DND-41 (cell line): ENCODE data around the gene B4GALNT3.
A peak's percentile ranks its signal among the peaks of the same experiment; 100 is the strongest.

Experiments used
- ATAC-seq: fragments of 200-7000 bp; cut with Tn5 transposase; 3 replicates; pipeline ENCODE4 v1.9.1; 2021; ENCODE audit warnings: low read depth; ENCODE audit not compliant: insufficient read depth
- DNase-seq: peaks from one replicate; pipeline ENCODE4 v3.0.0-alpha.2; 2020
- H2AFZ ChIP-seq: 2 replicates; pipeline ENCODE4 v1.6.0; 2012; ENCODE audit warnings: low read depth, low read length
- H3K27ac ChIP-seq: 2 replicates; pipeline ENCODE4 v1.5.1; 2012; ENCODE audit warnings: low read length, inconsistent platforms
- H3K27me3 ChIP-seq: fragments of 200-600 bp; sonication (generic); 2 replicates; pipeline ENCODE4 v1.6.0; 2012; ENCODE audit warnings: low read length, mild to moderate bottlenecking, inconsistent platforms; ENCODE audit not compliant: insufficient read depth, poor library complexity
- H3K36me3 ChIP-seq: 2 replicates; pipeline ENCODE4 v1.5.1; 2012; ENCODE audit warnings: low read length, inconsistent platforms; ENCODE audit not compliant: insufficient read depth
- H3K4me1 ChIP-seq: 2 replicates; pipeline ENCODE4 v1.5.1; 2012; ENCODE audit warnings: mild to moderate bottlenecking, low read length; ENCODE audit not compliant: insufficient read depth
- H3K4me2 ChIP-seq: 2 replicates; pipeline ENCODE4 v1.6.0; 2012; ENCODE audit warnings: mild to moderate bottlenecking, moderate library complexity, low read length, inconsistent platforms; ENCODE audit not compliant: insufficient read depth
- H3K4me3 ChIP-seq, 2 experiments: fragments of 200-600 bp in 1 of 2; shearing (Covaris generic) in 1 of 2; 2 replicates each; pipeline ENCODE4 v1.5.1; 2012 to 2016; ENCODE audit warnings: inconsistent platforms in 2 of 2, low read length in 2 of 2, mild to moderate bottlenecking in 2 of 2, low read depth in 1 of 2, moderate library complexity in 1 of 2
- H3K79me2 ChIP-seq: 2 replicates; pipeline ENCODE4 v1.6.0; 2012; ENCODE audit warnings: low read length, inconsistent platforms; ENCODE audit not compliant: insufficient read depth
- H3K9ac ChIP-seq: 2 replicates; pipeline ENCODE4 v1.6.0; 2012; ENCODE audit warnings: low read depth, mild to moderate bottlenecking, inconsistent platforms, low read length, moderate library complexity
- H3K9me3 ChIP-seq: 2 replicates; pipeline ENCODE4 v1.5.1; 2012; ENCODE audit warnings: low read length, moderate library complexity, mild to moderate bottlenecking, inconsistent platforms; ENCODE audit not compliant: insufficient read depth, severe bottlenecking
- H4K20me1 ChIP-seq: 2 replicates; pipeline ENCODE4 v1.6.0; 2012; ENCODE audit warnings: low read length; ENCODE audit not compliant: insufficient read depth
- EZH2 ChIP-seq: IDR thresholded peaks from 3 replicates; pipeline ENCODE4 v1.6.1; 2012; ENCODE audit warnings: borderline replicate concordance, low read depth, mild to moderate bottlenecking, moderate library complexity, low read length, inconsistent platforms; ENCODE audit not compliant: severe bottlenecking
- TF ChIP-seq, protein P1 (sequence below): IDR thresholded peaks from 2 replicates; pipeline ENCODE4 v1.5.1; 2012; ENCODE audit warnings: borderline replicate concordance, low read length, moderate library complexity, mild to moderate bottlenecking; ENCODE audit not compliant: poor library complexity, severe bottlenecking; ENCODE audit errors: extremely low read depth

The B4GALNT3 gene

DNA sequence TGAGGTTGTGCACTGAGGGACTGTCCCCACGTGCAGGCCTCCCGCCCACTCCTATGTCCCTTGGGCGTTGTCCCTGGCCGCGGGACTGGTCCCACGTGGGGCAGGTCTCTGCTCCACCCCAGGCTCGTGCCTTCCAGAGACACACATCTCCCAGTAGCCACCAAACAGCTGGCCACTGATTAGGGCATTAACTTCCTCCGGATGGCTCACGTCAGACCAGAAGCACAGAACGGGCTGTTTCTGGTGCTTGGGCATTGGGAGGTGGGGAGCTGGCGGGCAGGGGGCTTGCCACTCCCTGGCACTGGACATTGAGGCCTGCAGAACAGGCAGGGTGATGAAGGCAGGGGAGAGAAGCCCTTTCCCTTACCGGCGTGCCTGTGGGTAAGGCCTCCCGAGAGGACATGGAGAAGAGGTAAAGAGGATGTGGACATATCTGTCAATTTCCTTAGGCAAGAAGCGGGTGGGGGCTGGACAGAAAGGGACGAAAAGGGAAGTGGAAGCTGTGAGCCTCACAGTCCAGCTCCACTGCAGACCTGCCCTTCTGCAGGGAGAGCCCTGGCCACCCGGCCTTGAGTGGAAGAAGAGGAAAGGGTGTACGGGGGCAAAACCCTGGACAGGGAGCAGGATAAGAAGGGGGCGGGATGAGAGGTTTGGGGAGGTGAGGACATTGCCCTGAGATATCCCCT is 102.3 kb downstream of the B4GALNT3 start:
- no peaks in the 10 kb centered on the region for H3K79me2 ChIP-seq
- H4K20me1 ChIP-seq = 0 out of 2 replicates have a peak, but pooled peaks cover 2% of the 10 kb centered on the region
- H3K27ac ChIP-seq = no peak overlapping the region
- ATAC-seq = no peak
- H3K9me3 ChIP-seq = no peaks in the 10 kb centered on the region
- DNase-seq = no peak
- TF ChIP-seq EZH2 = no peak
- TF ChIP-seq, protein P1, sequence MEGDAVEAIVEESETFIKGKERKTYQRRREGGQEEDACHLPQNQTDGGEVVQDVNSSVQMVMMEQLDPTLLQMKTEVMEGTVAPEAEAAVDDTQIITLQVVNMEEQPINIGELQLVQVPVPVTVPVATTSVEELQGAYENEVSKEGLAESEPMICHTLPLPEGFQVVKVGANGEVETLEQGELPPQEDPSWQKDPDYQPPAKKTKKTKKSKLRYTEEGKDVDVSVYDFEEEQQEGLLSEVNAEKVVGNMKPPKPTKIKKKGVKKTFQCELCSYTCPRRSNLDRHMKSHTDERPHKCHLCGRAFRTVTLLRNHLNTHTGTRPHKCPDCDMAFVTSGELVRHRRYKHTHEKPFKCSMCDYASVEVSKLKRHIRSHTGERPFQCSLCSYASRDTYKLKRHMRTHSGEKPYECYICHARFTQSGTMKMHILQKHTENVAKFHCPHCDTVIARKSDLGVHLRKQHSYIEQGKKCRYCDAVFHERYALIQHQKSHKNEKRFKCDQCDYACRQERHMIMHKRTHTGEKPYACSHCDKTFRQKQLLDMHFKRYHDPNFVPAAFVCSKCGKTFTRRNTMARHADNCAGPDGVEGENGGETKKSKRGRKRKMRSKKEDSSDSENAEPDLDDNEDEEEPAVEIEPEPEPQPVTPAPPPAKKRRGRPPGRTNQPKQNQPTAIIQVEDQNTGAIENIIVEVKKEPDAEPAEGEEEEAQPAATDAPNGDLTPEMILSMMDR = no peak
- peaks cover 33% of the 10 kb centered on the region for H3K4me1 ChIP-seq
- H3K9ac ChIP-seq = no peak overlapping the region
- H2AFZ ChIP-seq = no peak overlapping the region
- H3K4me2 ChIP-seq = no peak overlapping the region
- no peak overlapping the region for H3K4me3 ChIP-seq
- H3K36me3 ChIP-seq = no peaks in the 10 kb centered on the region
- H3K27me3 ChIP-seq = no peaks in the 10 kb centered on the region

DNA sequence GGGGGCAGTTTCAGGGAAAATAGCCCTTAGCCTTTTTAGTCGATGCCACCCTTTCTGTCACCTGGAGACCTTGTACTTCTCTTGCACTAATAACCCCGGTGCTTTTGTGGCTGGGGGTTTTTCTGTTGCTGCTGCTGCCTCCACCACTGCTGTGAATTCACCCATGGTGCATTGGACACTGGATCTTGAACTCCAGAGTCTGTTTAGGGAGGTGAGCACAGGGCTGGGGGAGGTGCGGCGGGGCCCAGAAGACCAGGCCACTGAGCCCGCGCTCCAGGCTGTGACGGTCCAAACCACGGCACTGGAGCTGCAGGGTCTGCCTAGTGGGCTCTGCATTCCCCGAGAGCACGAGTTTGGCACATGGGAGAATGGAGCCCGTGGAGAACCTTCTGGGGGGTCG is 102.9 kb downstream of the B4GALNT3 start:
- Histone ChIP-seq H3K27me3 (no peaks in the 10 kb centered on the region), H3K4me2 (peak overlapping the region; percentile 57), H3K79me2 (no peaks in the 10 kb centered on the region), H3K4me3 (no peak overlapping the region), H3K9me3 (no peaks in the 10 kb centered on the region), H4K20me1 (0 out of 2 replicates have a peak, but pooled peaks cover 2% of the 10 kb centered on the region), H3K27ac (no peak overlapping the region; the same call in 1 of the 2 replicates), H3K4me1 (peaks cover 33% of the 10 kb centered on the region), H3K36me3 (no peaks in the 10 kb centered on the region), H2AFZ (no peak overlapping the region), H3K9ac (peak overlapping the region; percentile 29; the same call in 1 of the 2 replicates)
- no peak for ATAC-seq
- no peak for TF ChIP-seq EZH2
- DNase-seq = no peak

DNA sequence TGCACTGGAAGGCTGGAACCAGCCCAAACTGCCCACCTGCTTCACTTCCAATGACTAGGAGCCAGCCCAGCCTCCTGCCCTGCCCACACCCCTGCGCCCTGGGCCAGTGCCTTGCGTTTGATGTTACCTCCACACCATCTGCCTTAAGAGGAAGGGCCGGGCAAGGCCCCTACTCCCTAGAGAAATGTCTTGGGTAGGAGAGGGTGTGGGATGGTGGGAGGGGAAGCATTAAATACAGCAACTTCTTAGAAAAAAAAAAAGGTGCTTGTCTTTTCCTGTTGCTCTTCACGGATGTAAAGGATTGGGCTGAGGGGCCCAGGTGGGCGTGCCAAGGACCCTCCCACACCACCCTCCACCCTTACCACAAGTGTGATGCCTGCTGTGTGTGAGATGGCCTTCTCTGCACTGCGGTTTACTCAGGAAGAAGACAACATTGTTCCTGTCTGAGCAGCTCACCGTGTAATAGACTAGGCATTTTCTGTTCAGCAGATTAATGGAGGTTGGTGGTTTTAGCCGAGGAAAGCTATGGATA is 103.6 kb downstream of the B4GALNT3 start:
- H2AFZ ChIP-seq = peak overlapping the region; percentile 18; the same call in 1 of the 2 replicates
- TF ChIP-seq EZH2 = no peak
- TF ChIP-seq, protein P1 = no peak

DNA sequence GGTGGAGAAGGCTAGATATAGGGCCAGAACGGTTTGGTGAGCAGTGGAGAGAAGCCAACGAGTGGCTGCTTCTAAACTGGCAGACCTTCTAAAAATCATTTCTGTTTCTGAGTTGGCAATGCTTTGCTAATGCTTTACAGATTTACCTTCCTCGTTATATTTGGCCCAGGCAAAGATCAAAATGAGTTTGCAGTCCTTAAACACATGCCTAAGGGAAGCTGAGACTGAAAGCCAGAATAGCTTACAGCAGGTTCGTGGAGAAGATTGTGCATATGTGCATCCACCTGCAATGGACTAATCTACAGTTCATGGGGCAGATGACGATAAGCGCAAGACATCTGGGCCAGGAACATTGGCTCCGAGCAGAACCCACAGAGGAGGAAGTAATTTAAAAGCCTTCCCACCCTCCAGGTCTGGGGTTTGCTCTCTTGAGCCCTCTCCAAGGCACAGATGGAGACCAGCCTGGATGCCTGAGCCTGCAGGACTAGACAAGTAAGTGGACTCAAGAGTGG is 104.1 kb downstream of the B4GALNT3 start:
- Histone ChIP-seq H3K36me3 (no peaks in the 10 kb centered on the region), H3K9me3 (no peaks in the 10 kb centered on the region), H3K4me2 (peak overlapping the region; percentile 57), H3K4me1 (peaks cover 33% of the 10 kb centered on the region), H3K27ac (peak overlapping the region; percentile 62), H3K4me3 (peak overlapping the region in 1 of 2 experiments; percentile 20; a peak in 2 of 4 replicates), H3K27me3 (no peaks in the 10 kb centered on the region), H3K9ac (peak overlapping the region; percentile 39), H3K79me2 (no peaks in the 10 kb centered on the region), H4K20me1 (no peaks in the 10 kb centered on the region), H2AFZ (peak overlapping the region; percentile 8; the same call in 1 of the 2 replicates)
- DNase-seq (peak; percentile 37), ATAC-seq (peak; percentile 23)
- TF ChIP-seq, protein P1 = no peak
- TF ChIP-seq EZH2 = no peak

More for the DNA sequence above, 103.6 kb downstream of the B4GALNT3 start:
- H3K27ac ChIP-seq = peak overlapping the region; percentile 66
- H3K9me3 ChIP-seq = no peaks in the 10 kb centered on the region
- DNase-seq = peak; percentile 94
- no peaks in the 10 kb centered on the region for H3K27me3 ChIP-seq
- peak overlapping the region; percentile 39 for H3K9ac ChIP-seq
- 0 out of 2 replicates have a peak, but pooled peaks cover 2% of the 10 kb centered on the region for H4K20me1 ChIP-seq
- peak; percentile 98 for ATAC-seq
- H3K4me3 ChIP-seq = peak overlapping the region in 1 of 2 experiments; percentile 20; a peak in 2 of 4 replicates
- no peaks in the 10 kb centered on the region for H3K79me2 ChIP-seq
- no peaks in the 10 kb centered on the region for H3K36me3 ChIP-seq
- peak overlapping the region; percentile 57 for H3K4me2 ChIP-seq
- H3K4me1 ChIP-seq = peaks cover 33% of the 10 kb centered on the region
